HL-60/S4 treated with retinoic acid at 250 ng/mL for 4 days and 3 days (cell line): Measurements from ENCODE around the gene SLC11A1.

Experiments used
- in situ Hi-C: fragments of 300-500 bp; cut with MboI; formaldehyde crosslinking; loops from 2 replicates; pipeline ENCODE4 v1.7.0; 2022; ENCODE audit warnings: low sequenced_read_pairs

SLC11A1 gene, protein sequence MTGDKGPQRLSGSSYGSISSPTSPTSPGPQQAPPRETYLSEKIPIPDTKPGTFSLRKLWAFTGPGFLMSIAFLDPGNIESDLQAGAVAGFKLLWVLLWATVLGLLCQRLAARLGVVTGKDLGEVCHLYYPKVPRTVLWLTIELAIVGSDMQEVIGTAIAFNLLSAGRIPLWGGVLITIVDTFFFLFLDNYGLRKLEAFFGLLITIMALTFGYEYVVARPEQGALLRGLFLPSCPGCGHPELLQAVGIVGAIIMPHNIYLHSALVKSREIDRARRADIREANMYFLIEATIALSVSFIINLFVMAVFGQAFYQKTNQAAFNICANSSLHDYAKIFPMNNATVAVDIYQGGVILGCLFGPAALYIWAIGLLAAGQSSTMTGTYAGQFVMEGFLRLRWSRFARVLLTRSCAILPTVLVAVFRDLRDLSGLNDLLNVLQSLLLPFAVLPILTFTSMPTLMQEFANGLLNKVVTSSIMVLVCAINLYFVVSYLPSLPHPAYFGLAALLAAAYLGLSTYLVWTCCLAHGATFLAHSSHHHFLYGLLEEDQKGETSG

DNA sequence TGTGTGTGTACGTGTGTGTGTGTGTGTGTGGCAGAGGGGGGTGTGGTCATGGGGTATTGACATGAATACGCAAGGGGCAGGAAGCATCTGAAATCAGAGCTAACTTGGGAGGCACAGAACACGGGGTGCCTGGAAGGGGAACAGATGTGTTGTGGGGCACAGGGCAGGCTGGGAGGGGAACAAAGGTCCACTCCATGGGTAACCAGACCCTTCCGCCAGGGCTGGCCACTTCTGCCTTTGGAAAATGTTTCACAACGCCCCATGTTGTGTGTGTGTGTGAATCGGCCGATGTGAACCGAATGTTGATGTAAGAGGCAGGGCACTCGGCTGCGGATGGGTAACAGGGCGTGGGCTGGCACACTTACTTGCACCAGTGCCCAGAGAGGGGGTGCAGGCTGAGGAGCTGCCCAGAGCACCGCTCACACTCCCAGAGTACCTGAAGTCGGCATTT is at the start of gene SLC11A1:
Gene SLC11A1, plus strand, starts transcription at position 358 of the 451 bp plus-strand sequence. CDS start 96 bp downstream, outside the sequence.
- in situ Hi-C loops = no loop called here

DNA sequence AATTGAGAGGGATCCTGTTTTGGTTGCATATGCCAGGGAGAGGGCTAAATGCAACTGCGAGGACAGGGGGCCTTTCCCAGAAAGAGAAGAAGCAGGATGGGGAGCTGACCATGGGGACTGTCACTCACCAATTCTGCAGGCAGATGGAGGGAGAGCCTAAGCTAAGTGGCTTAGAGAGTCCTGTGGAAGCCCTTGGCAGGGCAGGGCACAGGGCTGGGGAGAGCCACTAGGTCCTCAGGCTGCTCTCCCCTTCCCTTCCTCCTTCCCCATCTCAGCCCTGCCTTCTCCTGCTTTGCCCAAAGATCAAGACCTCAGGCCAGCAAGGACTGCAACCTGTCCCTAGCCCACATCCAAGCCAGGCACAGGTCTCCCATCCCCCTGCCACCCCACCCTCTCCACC is 49.8 kb upstream of the SLC11A1 start:
- in situ Hi-C loops = no loop called here

DNA sequence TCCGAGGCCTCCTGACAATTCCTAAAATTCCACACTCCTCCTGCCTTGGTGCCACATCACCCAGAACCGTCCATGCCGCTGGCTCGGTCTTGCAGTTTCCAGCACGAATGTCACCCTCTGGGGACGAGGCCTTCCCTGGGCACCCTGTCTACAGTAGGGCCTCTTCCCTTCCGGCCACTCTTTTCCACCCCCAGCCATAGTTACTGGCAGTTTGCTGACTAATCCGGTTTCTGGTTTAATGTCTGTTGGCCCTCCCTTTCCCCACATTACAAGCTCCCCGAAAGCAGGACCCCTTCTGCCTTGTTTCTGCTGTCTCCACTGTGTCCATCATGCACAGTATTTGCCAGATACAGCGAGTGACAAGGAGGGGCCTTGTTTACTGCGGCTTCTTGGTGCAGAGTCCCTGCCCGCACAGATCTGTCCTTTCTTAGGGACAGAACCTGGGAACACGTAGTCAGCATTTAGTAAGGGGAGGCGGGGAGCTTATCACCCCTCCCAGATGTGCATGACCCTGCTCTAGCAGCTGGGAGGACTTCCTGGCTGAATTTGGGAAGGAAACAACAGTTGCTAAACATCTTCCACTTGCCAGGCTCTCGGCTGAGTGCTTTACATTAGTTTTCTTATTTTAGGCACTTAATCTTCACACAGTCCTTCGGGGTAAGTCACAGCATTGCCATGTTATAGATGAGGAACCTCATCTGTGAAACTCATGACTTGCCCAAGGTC is 49.0 kb upstream of the SLC11A1 start:
- in situ Hi-C loops = no loop called here

DNA sequence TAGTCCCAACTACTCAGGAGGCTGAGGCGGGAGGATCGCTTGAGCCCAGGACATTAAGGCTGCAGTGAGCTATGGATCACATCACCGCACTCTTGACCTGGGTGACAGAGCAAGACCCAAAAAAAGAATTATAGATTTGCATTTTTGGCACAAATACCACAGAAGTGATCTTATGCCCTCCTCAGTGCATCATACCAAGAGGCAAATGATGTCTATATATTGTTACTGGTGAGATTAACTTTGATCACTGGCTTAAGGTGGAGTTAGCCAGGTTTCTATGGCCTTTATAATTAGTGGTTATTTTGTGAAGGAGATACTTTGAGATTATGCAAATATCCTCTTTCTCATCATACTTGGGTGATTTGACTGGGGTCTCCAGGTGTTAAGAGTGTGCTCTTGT is 47.5 kb upstream of the SLC11A1 start:
- in situ Hi-C loops = no loop called here

DNA sequence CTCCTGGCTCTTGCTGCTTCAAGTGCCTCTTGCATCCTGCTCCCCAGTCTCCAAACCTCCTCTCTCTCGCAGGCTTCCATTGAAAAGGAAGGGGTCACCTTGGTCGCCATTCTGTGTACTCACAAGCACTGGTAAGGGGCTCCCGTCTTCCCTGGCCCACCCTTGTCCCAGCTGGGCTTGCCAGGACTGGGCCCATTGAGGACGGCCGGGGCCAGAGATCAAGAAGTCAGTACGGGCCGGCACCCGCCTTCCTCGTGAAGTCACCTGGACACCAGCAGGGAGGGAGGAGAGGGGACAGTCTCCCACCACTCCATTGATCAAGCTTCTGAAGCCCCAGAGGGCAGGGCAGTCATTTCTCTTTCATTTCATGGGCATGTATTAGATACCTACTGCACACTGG is 41.4 kb upstream of the SLC11A1 start:
- in situ Hi-C loops = no loop called here

DNA sequence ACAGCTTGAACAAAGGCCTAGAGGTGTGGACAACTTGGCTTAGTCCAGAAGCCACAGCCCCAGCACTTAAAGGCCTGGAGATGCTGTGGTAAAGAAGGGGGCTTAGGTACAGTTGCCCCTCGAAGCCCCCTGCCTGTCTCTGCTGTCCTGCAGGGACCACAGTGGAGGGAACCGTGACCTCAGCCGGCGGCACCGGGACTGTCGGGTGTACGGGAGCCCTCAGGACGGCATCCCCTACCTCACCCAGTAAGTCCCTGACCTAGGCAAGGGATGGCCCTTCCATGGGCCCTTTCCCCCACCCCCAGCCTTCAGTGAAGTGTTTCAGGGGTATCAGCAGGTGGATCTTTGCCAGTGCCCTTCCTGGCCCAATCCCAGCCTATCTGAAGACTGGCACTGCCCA is 40.7 kb upstream of the SLC11A1 start:
- in situ Hi-C loops = no loop called here

DNA sequence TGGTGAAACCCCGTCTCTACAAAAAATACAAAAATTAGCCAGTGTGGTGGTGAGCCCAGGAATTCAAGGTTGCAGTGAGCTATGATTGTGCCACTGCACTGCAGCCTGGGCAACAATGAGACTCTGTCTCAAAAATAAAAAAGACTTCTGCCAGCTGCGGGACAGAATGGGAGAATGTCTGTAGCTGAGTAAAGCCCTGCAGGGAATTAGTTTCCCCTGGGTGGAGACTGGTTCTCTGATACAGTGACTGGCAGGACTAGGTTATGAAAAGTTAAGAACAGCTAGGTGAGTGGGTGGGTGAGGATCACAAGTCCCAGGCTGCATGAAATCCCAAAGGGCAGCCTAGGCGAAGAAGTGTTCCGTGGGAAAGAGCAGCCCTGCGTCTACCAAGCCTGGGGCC is 39.2 kb upstream of the SLC11A1 start:
- in situ Hi-C loops = no loop called here

DNA sequence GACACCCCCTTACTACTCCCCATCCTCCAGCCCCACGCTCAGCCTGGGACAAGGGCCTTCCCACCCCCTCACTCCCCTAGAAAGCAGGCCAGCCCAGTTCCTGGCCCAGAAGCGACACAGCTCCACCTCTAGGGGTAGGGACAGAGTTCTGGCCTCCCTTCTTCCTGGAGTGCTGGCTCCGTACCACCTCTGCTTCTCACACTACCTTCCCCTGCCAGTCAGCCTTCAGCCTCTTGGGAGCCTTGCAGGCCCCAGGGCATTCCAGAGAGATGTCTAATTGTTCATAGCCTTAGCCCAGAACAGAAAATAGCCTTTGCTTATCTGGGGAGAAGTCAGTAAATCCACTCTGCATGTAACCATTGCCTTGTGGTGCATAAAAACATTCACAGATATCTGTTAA is 38.5 kb upstream of the SLC11A1 start:
- in situ Hi-C loops = no loop called here

DNA sequence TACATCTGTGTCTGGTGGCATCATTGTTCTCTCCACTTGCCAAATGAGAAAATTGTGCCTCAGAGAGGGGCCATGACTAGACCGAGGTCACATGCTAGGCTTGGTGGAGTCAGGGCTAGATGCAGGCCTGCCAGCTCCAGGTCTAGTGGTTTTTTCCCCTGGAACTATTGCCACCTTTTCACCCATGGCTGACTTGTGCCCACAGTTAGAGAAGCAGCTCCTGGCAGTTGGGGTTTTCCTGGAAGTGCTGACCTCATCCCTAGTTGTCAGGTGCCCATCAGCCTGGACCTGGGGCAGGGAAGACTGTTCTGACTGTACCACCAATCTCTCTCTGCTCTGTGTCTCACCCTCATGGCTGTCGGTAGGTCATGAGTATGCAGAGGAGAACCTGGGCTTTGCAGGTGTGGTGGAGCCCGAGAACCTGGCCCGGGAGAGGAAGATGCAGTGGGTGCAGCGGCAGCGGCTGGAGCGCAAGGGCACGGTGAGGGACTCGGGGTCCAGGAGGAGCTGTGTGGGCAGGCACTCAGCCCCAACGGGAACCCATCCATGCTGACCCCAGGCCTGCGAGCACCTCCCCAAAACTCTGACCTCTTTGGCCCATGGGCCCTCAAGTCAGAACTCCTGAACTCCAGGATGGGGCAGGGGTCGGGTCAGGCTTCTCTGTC is 37.9 kb upstream of the SLC11A1 start:
- in situ Hi-C loops = no loop called here

DNA sequence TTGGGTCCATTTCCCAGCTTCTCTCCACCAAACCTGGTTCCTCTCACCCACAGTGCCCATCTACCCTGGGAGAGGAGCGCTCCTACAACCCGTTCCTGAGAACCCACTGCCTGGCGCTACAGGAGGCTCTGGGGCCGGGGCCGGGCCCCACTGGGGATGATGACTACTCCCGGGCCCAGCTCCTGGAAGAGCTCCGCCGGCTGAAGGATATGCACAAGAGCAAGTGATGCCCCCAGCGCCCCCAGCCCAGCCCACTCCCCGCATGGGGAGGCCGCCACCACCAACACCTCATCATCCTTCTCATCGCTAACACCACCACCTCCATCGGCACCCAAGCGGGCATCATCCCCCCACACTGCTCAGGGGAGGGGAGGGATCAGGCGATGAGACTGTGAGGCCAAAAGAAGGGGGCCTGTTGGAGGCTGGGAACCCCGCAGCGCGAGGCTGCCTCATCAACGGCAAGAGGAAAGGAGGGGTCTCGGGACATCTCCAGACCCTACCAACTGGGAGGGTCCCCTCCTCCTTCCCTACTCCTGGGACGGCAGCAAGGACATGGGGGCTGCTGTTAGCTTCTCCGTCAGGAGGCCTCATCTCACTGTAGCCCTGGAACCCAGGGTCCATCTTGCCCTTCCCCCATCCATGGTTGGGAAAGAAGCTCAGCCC is 37.2 kb upstream of the SLC11A1 start:
- in situ Hi-C loops = no loop called here

DNA sequence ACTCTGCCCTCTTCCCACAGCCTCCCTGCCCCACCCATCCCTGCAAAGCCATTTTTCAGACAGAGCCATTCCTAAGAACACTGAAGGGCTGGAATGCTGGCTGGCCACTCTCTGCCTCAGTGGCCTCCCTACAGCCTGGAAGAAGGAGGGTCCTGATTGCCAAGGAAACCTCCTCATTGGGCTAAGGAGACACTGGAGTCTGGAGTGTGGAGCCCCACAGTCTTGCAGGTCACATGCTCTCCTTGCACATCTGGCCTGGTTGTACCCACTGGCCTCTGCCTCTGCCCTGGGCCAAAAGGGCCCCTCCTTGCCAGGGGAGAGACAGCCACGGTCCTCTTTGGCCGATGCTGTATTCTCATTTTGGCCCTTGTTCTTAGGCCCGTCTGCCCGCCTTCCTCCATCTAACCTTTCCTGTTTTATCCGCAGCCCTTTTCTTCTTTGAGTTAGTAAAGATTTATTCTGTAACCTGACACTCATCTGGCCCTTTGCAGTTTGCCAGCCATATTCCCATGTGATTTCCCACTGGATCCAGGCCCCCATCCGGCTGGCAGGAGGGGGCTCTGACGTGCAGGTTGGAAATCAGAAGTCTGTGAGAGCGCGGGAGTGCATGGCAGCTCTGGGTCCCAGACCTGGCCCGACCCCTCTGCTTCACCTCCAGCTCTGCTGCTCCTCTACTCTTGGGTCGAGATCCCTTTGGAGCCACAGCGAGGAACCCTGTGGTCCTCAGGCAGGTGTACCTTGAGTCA is 36.4 kb upstream of the SLC11A1 start:
- in situ Hi-C loops = no loop called here

DNA sequence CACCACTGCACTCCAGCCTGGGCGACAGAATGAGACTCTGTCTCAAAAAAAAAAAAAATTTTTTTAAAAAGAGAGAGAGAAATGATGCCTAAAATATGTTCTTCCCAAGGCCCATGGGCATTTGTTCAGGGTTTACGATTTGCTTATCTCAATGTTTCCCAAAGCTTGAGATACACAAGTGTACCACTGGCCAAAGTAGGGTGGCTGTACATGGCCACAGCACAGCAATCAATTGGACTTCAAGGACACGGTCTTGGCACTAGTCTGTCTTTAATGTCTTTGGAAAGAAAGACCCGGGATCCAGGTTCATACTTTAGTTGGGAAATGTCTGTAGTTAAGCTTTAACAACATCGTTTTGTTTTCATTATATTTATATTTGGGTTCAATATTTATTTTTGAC is 34.9 kb upstream of the SLC11A1 start:
- in situ Hi-C loops = no loop called here

DNA sequence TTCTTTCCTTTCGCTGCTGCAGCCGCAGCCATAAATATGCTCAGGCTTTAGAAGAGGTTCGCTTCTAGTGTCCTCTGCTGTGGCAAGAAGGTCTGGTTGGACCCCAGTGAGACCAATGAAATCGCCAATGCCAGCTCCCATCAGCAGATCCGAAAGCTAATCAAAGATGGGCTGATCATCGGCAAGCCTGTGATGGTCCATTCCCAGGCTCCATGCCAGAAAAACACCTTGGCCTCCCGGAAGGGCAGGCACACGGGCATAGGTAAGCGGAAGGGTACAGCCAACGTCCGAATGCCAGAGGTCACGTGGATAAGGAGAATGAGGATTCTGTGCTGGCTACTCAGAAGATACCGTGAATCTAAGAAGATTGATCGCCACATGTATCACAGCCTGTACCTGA is 28.0 kb upstream of the SLC11A1 start:
- in situ Hi-C loops = no loop called here

DNA sequence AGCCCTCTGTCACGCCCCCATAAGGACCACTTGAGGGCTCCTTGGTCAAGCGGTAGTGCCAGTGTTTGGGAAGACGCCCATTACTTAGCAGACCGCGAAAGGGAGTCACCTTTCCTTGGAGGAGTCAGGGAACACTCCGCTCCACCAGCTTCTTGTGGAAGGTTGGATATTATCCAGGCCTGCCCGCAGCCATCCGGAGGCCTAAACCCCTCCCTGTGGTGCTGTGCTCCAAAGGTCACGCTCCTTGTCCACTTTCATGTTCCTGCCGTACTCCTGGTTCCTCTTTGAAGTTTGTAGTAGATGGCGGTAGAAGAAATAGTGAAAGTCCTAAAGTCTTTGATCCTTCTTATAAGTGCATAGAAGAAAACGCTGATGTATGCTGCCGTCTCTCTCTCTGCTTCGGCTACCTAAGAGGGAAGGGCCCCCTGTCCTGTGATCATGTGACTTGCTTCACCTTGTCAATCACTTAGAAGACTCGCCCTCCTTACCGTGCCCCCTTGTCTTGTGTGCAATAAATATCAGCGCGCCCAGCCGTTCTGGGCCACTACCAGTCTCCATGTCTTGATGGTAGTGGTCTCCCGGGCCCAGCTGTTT is 27.1 kb upstream of the SLC11A1 start:
- in situ Hi-C loops = no loop called here

DNA sequence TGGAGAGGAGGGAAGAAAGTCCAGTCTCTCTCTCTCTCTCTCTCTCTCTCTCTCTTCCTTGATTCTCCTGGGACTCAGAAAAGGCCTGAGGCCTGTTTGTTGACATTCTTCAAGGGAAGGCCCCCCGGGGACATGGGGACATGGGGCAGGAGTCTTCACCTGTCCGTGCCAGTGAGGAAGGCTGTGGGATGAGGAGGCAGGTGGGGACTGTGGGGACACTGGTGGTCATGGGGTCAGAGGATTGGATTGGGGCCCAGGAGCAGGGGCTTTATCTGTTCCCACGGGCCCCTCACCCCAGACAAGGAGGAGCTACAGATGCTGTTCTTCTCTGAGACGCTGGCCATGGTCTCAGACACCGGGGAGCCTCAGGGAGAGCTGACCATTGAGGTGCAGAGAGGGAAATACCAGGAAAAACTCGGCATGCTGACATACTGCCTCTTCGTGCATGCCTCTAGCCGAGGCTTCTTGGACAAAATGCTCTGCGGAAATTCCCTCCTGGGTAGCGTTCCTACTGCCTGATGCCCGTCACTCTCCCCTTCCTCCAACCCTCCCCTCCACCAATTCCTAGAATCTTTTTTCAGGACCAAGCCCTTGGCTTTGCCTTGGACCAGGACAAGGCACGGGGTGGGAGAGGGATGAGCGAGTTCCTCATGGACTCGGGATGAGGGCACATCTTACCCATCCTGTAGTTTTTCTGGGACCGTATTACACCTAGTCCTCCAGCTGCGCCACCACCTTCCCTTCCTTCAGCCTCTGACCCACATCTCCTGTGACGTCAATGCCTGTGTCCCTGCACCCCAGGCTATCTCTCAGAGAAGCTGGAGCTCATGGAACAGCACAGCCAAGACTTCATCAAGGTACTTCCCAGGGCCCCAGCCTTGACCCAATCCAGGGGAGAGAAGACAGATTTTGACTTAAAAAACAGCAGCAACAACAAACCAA is 24.6 kb upstream of the SLC11A1 start:
- in situ Hi-C loops = no loop called here

DNA sequence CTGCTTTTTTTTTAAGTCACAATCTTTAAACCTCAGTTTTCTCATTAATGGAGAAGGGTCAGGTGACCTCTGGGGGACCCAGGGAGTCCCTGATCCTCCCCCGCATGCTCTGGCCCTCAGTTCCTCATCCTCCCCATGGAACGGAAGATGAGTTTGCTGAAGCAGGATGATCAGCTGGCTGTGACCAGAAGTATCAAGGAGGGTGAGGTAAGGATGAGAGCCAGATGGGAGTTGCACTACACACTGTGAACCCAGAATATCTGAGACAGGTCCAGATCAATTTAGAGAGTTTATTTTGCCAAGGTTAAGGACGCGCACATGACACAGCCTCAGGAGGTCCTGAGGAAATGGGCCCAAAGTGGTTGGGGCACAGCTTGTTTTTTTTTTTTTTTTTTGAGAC is 21.6 kb upstream of the SLC11A1 start:
- in situ Hi-C loops = no loop called here

DNA sequence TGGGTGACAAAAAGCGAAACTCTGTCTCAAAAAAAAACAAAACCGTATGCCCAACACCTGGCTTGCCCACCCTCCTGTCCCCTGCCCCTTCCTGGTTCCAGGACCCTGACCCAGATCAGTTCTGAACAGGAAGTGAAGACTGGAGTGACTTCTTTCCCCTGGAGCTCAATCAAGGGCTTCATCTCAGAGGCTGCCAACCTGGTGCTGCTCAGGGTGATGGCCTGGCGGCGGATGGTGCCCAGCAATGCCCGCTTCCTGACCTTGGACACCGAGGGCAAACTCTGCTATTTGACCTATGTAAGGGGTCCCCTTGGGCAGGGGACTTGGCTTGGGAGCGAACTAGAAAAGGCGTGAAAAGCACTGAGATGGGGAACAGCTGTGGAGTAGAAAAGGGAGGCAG is 19.5 kb upstream of the SLC11A1 start:
- in situ Hi-C loops = no loop called here

DNA sequence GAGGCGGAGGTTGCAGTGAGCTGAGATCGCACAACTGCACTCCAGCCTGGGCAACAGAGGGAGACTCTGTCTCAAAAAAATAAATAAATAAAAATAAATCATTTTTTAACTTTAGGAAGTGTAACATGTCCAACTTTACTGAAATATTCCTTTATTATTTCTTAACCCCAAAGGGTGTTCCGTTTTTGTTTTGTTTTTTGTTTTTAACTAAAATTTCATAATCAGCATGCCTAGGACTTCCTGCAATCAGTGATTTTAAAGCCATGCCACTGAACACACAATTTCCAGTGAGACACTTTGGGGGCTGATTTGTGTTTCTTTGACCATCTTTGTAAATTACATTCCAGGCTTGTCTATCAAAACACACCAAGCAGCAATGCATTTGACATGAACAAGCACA is 18.3 kb upstream of the SLC11A1 start:
- in situ Hi-C loops = no loop called here

DNA sequence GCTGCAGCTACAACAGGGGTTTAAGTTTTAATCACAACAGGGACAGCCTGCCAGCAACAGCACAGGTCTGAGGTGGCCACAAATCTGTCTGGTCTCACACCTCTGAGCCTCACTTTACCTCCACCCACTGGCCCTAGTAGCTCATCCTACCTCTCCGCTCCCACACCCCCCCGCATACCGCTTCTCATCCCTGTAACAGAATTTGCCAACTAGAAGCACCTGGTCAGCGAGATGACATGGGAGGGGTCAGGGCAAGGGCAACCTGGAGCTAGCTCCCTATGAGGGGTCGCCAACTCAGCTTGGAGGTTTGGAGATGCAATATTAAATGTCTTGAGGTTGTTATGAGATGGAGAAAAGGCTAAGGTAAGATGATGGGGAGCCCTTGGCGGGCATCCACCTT is 17.9 kb upstream of the SLC11A1 start:
- in situ Hi-C loops = no loop called here
